A549 (cell line): ENCODE data around the gene ANKMY2.

Experiments
- BHLHE40 ChIP-seq: IDR thresholded peaks from 2 replicates; pipeline ENCODE4 v1.6.1; 2012; ENCODE audit warnings: low read depth, low read length, inconsistent platforms
- CEBPB ChIP-seq, 2 experiments: fragments of >200 bp in 1 of 2; sonication (Bioruptor Twin) in 1 of 2; formaldehyde crosslinking in 1 of 2; IDR thresholded peaks; 2 replicates each; pipeline ENCODE4 v1.6.1; 2012 to 2016
- CTCF ChIP-seq: fragments of >200 bp; sonication (Bioruptor Twin); formaldehyde crosslinking; IDR thresholded peaks from 3 replicates; pipeline ENCODE4 v1.5.1; 2016
- FOSB ChIP-seq: fragments of 250-450 bp; sonication (Bioruptor Pico); IDR thresholded peaks from 2 replicates; pipeline ENCODE4 v1.5.0; 2020; ENCODE audit warnings: mild to moderate bottlenecking, moderate library complexity
- KDM1A ChIP-seq: fragments of 200-600 bp; sonication (generic); IDR thresholded peaks from 2 replicates; pipeline ENCODE4 v1.6.1; 2016; ENCODE audit warnings: low read depth, mild to moderate bottlenecking
- MAZ ChIP-seq: fragments of 150-350 bp; IDR thresholded peaks from 2 replicates; pipeline ENCODE4 v1.6.1; 2014; ENCODE audit warnings: antibody characterized with exemption, low read depth, low read length, borderline replicate concordance
- MYC ChIP-seq: IDR thresholded peaks from 2 replicates; pipeline ENCODE4 v1.6.1; 2012; ENCODE audit warnings: mild to moderate bottlenecking, inconsistent platforms, low read length, improper control_type of control experiment, borderline replicate concordance
- NR3C1 ChIP-seq: fragments of >200 bp; sonication (Bioruptor Twin); formaldehyde crosslinking; IDR thresholded peaks from 3 replicates; pipeline ENCODE4 v1.6.1; 2017
- RCOR1 ChIP-seq: fragments of 150-350 bp; IDR thresholded peaks from 2 replicates; pipeline ENCODE4 v1.6.1; 2014; ENCODE audit warnings: antibody characterized with exemption, low read length, low read depth
- TP53 ChIP-seq: fragments of 250-450 bp; sonication (Bioruptor Pico); IDR thresholded peaks from 2 replicates; pipeline ENCODE4 v1.5.0; 2021; ENCODE audit warnings: mild to moderate bottlenecking, moderate library complexity
- USF2 ChIP-seq: fragments of 450-650 bp; IDR thresholded peaks from 2 replicates; pipeline ENCODE4 v1.6.1; 2014; ENCODE audit warnings: antibody characterized with exemption

DNA sequence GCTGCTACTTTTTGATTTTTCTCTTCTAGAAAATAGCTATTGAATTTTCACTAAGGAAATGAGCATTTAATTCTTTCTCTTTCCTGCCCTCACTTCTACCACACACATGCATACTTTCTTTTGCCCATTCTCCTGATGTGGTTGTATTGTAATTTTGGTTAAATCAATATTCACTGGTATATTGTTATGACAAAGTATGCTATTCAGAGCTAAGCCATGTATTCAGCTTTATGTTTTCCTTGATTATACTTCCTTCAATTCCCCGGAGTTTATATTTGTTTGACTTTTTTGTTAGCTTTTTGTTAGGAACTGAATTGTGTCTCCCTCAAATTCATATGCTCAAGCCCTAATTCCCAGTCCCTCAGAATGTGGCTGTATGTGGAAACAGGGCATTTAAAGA is 94.9 kb downstream of the ANKMY2 start:
- TF ChIP-seq NR3C1 (no peak), CTCF (no peak), MAZ (no peak), CEBPB (IDR thresholded peaks at IDR 0.05) (no peak), USF2 (no peak), MYC (no peak), KDM1A (no peak), TP53 (CRISPR knock-in tag) (no peak), BHLHE40 (no peak), RCOR1 (no peak), FOSB (CRISPR knock-in tag) (no peak)
